HG03575 (cell line): ENCODE measurements around the gene RIT1.
A peak's percentile ranks its signal among the peaks of the same experiment; 100 is the strongest.
"Not testable (repeated sequence)": the region's sequence is repeated elsewhere in the genome, so short reads cannot be mapped to it uniquely, and the experiment has no call there.

Source experiments
- ATAC-seq: cut with Tn5 transposase; IDR thresholded peaks from one replicate; pipeline ENCODE4 v1.9.1; 2021; ENCODE audit not compliant: unreplicated experiment, insufficient number of reproducible peaks, low FRiP score; ENCODE audit errors: extremely low read depth

Gene RIT1

GRCh38 chr1:155934097-155934935, 23.2 kb upstream of the RIT1 start, which contains the start of gene KHDC4:
Gene KHDC4, minus strand, starts transcription at chr1:155934413. Its CDS starts 40 bp downstream, at chr1:155934373.
- peak; percentile 45 for ATAC-seq

- ATAC-seq, result no peak
These were observed 22.5 kb upstream of the RIT1 start for GRCh38 chr1:155933591-155934096.

GRCh38 chr1:155932487-155932886, 21.3 kb upstream of the RIT1 start:
- no peak for ATAC-seq

GRCh38 chr1:155932081-155932480, 20.9 kb upstream of the RIT1 start:
- ATAC-seq, result no peak

GRCh38 chr1:155931332-155932038, 20.3 kb upstream of the RIT1 start:
- no peak for ATAC-seq

- not testable (repeated sequence) for ATAC-seq
These were observed 19.6 kb upstream of the RIT1 start for GRCh38 chr1:155930725-155931124.

- no peak for ATAC-seq
These were observed 17.9 kb upstream of the RIT1 start for GRCh38 chr1:155929057-155929456.

GRCh38 chr1:155925506-155925905, 14.4 kb upstream of the RIT1 start:
- no peak for ATAC-seq

- no peak for ATAC-seq
These were observed 9.6 kb upstream of the RIT1 start for GRCh38 chr1:155920717-155921116.

- no peak for ATAC-seq
These were observed 8.7 kb upstream of the RIT1 start for GRCh38 chr1:155919801-155920200.

- ATAC-seq, result no peak
These were observed 7.5 kb upstream of the RIT1 start for GRCh38 chr1:155918660-155919059.

GRCh38 chr1:155913969-155914757, 3.0 kb upstream of the RIT1 start:
- ATAC-seq, result no peak

GRCh38 chr1:155912056-155912536, 947 bp upstream of the RIT1 start:
- ATAC-seq, result no peak

- ATAC-seq, result no peak
These were observed 478 bp downstream of the RIT1 start for GRCh38 chr1:155910621-155911121.

- ATAC-seq, result no peak
These were observed 1.3 kb downstream of the RIT1 start for GRCh38 chr1:155909894-155910293.

GRCh38 chr1:155904261-155904660, 6.9 kb downstream of the RIT1 start:
- ATAC-seq, result no peak

GRCh38 chr1:155900161-155900560, 11.0 kb downstream of the RIT1 start:
- ATAC-seq, result no peak

- ATAC-seq, result no peak
These were observed 11.5 kb downstream of the RIT1 start for GRCh38 chr1:155899683-155900082.

GRCh38 chr1:155898888-155899287, 12.3 kb downstream of the RIT1 start:
- no peak for ATAC-seq
